SK-N-MC (cell line): Measurements from ENCODE around the gene NDUFA8.

Source experiments
- EZH2 ChIP-seq: fragments of 200-600 bp; sonication (generic); IDR thresholded peaks from one replicate; pipeline ENCODE4 v1.6.1; 2017; ENCODE audit warnings: antibody characterized with exemption
- POLR2AphosphoS5 ChIP-seq: IDR thresholded peaks from 2 replicates; pipeline ENCODE4 v1.6.1; 2012; ENCODE audit warnings: mild to moderate bottlenecking, low read depth, low read length, borderline replicate concordance

GRCh38 chr9:122134822-122135528 lies 24.6 kb downstream of the NDUFA8 start:
- TF ChIP-seq POLR2AphosphoS5: no peak
- no peak for TF ChIP-seq EZH2
